Measurements from ENCODE around the gene IFITM10. TPM values are rescaled to one million over a fixed set of nuclear protein-coding genes. Genes with fewer than 3 reads are reported as not detected.

Gene IFITM10
- total RNA-seq, 2 donors from 2014 or later: 27.2 to 28.6 TPM

DNA sequence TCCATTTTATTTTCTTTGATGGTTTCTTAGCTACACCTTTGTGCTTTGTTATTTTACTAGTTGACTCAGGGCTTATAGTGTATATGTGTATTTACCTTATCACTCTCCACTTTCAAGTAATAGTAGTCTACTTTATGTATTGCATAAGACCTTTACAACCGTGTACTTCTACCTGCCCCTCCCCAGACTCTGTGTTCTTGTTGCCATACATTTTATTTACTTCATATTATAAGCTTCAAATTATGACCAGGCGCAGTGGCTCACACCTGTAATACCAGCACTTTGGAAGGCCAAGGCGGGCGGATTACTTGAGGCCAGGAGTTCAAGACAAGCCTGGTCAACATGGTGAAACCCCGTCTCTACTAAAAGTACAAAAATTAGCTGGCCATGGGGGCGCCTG, 41.5 kb upstream of the IFITM10 start:
- no peak for DNase-seq (ENCODE audit: low spot score)
- H3K27me3 ChIP-seq (replicated peaks; ENCODE audit: insufficient read depth): no peaks in the 10 kb centered on the region
- ATAC-seq (ENCODE audit: insufficient number of reproducible peaks, low FRiP score, low read depth): no peak
- no peaks in the 10 kb centered on the region for H3K36me3 ChIP-seq
- H3K9me3 ChIP-seq: no peaks in the 10 kb centered on the region
- TF ChIP-seq, protein P1, sequence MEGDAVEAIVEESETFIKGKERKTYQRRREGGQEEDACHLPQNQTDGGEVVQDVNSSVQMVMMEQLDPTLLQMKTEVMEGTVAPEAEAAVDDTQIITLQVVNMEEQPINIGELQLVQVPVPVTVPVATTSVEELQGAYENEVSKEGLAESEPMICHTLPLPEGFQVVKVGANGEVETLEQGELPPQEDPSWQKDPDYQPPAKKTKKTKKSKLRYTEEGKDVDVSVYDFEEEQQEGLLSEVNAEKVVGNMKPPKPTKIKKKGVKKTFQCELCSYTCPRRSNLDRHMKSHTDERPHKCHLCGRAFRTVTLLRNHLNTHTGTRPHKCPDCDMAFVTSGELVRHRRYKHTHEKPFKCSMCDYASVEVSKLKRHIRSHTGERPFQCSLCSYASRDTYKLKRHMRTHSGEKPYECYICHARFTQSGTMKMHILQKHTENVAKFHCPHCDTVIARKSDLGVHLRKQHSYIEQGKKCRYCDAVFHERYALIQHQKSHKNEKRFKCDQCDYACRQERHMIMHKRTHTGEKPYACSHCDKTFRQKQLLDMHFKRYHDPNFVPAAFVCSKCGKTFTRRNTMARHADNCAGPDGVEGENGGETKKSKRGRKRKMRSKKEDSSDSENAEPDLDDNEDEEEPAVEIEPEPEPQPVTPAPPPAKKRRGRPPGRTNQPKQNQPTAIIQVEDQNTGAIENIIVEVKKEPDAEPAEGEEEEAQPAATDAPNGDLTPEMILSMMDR (IDR thresholded peaks at IDR 0.05): no peak
- H3K4me3 ChIP-seq: no peak overlapping the region
- no peaks in the 10 kb centered on the region for H3K4me1 ChIP-seq (ENCODE audit: control insufficient read depth in 1 of 2, low read depth in 2 of 2)
- no peak overlapping the region for H3K27ac ChIP-seq

DNA sequence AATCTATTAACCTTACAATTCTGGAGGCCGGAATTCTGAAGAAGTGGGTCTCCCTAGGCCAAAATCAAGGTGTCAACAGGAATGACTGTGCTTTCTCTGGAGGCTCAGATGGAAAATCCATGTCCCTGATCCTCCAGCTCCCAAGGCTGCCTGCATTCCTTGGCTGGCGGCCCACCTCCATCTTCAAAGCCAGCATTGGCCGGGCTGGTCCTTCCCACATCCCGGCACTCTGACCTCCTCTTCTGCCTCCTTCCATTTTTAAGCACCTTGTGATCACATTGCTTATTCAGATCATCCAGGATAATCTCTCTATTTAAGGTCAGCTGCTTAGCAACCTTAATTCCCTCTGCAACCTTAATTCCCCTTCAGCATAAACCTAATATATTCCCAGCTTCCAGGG, 36.1 kb upstream of the IFITM10 start:
- H3K36me3 ChIP-seq: no peaks in the 10 kb centered on the region
- H3K4me1 ChIP-seq (ENCODE audit: control insufficient read depth in 1 of 2, low read depth in 2 of 2): no peaks in the 10 kb centered on the region
- H3K4me3 ChIP-seq: no peak overlapping the region
- ATAC-seq (ENCODE audit: insufficient number of reproducible peaks, low FRiP score, low read depth): no peak
- DNase-seq (ENCODE audit: low spot score): no peak
- TF ChIP-seq, protein P1 (IDR thresholded peaks at IDR 0.05): no peak
- H3K27me3 ChIP-seq (replicated peaks; ENCODE audit: insufficient read depth): no peaks in the 10 kb centered on the region
- no peak overlapping the region for H3K27ac ChIP-seq
- H3K9me3 ChIP-seq: no peaks in the 10 kb centered on the region

DNA sequence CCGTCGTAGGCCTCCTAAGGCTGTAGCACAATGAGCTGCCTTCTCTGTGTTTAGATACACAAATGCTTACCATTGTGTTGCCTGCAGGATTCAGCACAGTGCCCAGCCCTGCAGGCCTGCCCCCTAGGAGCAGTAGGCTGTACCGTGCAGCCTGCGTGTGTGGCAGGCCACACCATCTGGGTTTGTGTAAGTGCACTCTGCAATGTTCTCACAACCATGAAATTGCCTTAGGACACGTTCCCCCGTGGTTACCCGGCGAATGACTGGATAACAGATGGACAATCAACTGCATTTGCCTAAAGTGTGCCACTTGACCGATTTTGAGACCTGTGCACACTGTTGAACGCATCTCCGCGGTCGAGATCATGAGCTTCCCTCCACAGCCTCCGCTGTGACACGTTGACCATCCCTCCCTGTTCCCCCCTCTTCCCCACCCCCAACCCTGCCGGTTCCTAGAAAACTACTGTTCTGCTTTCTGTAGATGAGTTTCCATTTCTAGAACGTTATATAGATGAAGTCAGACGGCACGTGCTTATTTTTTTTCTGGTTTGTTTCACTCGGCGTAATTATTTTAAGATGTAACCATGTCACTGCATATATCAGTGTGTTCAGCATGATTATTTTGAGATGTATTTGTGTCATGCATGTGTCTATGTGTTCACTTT, 35.5 kb upstream of the IFITM10 start:
- Histone ChIP-seq H3K4me1 (ENCODE audit: control insufficient read depth in 1 of 2, low read depth in 2 of 2) (no peaks in the 10 kb centered on the region), H3K9me3 (no peaks in the 10 kb centered on the region), H3K27me3 (replicated peaks; ENCODE audit: insufficient read depth) (no peaks in the 10 kb centered on the region), H3K4me3 (no peak overlapping the region), H3K27ac (no peak overlapping the region), H3K36me3 (no peaks in the 10 kb centered on the region)
- ATAC-seq (ENCODE audit: insufficient number of reproducible peaks, low FRiP score, low read depth) (no peak), DNase-seq (ENCODE audit: low spot score) (no peak)
- TF ChIP-seq, protein P1 (IDR thresholded peaks at IDR 0.05): no peak

DNA sequence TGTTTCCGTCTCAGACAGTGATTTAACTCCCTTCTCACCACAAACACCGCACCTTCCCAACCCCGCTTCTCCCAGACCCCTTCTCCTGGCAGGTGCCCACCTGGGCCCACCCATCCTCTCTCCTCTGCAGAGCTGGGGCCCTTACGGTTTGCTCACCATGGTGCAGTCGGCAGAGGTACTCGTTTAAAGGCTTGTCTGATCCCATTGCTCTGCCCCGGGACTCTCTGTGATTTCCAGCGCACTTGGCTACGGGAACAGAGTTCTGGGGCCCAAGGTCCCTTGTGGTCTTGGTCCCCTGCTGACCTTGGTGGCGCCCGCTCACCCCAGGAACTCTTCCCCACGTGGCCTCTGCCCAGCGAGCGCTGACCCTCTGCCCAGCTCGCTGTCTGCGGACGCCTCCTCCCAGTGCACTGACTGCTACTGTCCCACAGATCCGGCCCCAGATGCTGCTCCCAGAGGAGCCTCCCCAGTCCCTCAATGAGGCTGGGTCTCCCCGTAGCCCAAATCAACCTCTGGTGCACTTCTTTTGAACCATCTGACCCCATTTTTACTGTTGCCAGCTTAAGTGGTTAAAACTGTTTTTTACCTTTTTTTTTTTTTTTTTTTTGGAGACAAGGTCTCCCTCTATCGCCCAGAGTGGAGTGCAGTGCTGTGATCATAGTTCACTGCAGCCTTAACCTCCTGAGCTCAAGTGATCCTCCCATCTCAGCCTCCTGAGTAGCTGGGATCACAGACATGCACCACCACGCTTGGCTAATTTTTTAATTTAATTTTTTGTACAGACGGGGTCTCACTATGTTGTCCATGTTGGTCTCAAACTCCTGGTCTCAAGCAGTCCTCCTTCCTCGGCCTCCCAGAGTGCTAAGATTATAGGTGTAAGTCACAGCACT, 34.6 kb upstream of the IFITM10 start:
- no peak overlapping the region for H3K4me3 ChIP-seq
- no peak for DNase-seq (ENCODE audit: low spot score)

More for the DNA sequence above, 34.6 kb upstream of the IFITM10 start:
- Histone ChIP-seq H3K36me3 (no peaks in the 10 kb centered on the region), H3K9me3 (no peaks in the 10 kb centered on the region), H3K4me1 (ENCODE audit: control insufficient read depth in 1 of 2, low read depth in 2 of 2) (no peaks in the 10 kb centered on the region), H3K27ac (no peak overlapping the region), H3K27me3 (replicated peaks; ENCODE audit: insufficient read depth) (no peaks in the 10 kb centered on the region)
- TF ChIP-seq, protein P1 (IDR thresholded peaks at IDR 0.05): no peak
- ATAC-seq (ENCODE audit: insufficient number of reproducible peaks, low FRiP score, low read depth): no peak
